Activated naive CD4-positive, alpha-beta T cell treated with anti-CD3 and anti-CD28 coated beads, Interleukin-2, amount 10 ng/mL, durations not matched to agents 5 hours and 36 hours (primary cell): Measurements from ENCODE around the gene OAT. TPM values are rescaled to one million over a fixed set of nuclear protein-coding genes. Genes with fewer than 3 reads are reported as not detected.

ENCODE experiments used
- total RNA-seq, 2 experiments: library from RNA; stranded (reverse); gene quantifications; one replicate each; pipeline ENCODE4 v1.2.3, GENCODE V29; 2021

Gene OAT
- 10 to 100 TPM; 29.2 to 33.6 TPM for total RNA-seq

GRCh38 chr10:124418726-124419501, at the start of gene OAT:
TSS of gene OAT (minus strand) at chr10:124418923. CDS start at chr10:124412171, 6,752 bp downstream.

GRCh38 chr10:124461642-124462347, 43.1 kb upstream of the OAT start, which contains the start of gene LHPP:
TSS of gene LHPP (plus strand) at chr10:124461823. CDS start at chr10:124461863, 40 bp downstream.

GRCh38 chr10:124450012-124450782, 31.5 kb upstream of the OAT start, which contains the start of gene NKX1-2:
TSS of gene NKX1-2 (minus strand) at chr10:124450035. CDS start at chr10:124449943, 92 bp downstream.

Other genes with a start within 250 kb of the OAT start
- not detected for gene NKX1-2, start 31.1 kb upstream of the OAT start, total RNA-seq
- gene LHPP, start 42.9 kb upstream of the OAT start, total RNA-seq, result 10 to 100 TPM; 26.9 to 27.6 TPM